Fibroblast of lung (primary cell): ENCODE results near the gene TCF4. TPM values are rescaled to one million over a fixed set of nuclear protein-coding genes. Genes with fewer than 3 reads are reported as not detected.

Experiments
- DNase-seq, 2 donors: peaks; one replicate each; pipeline versions ENCODE4 v3.0.0 to v3.0.0-alpha.2; 2010; ENCODE audit warnings: low read depth in 2 of 2
- H2AFZ ChIP-seq: 2 replicates; pipeline ENCODE4 v1.5.1; 2012; ENCODE audit warnings: low read length, control low read depth, inconsistent platforms
- H3K27ac ChIP-seq: 2 replicates; pipeline ENCODE4 v1.5.1; 2011; ENCODE audit warnings: low read length, control low read depth; ENCODE audit not compliant: insufficient read depth
- H3K27me3 ChIP-seq: 2 replicates; pipeline ENCODE4 v1.5.1; 2011; ENCODE audit warnings: mild to moderate bottlenecking, low read length; ENCODE audit not compliant: control insufficient read depth, insufficient read depth
- H3K36me3 ChIP-seq: 2 replicates; pipeline ENCODE4 v1.5.1; 2011; ENCODE audit warnings: low read length; ENCODE audit not compliant: control insufficient read depth, insufficient read depth
- H3K4me1 ChIP-seq: 2 replicates; pipeline ENCODE4 v1.5.1; 2011; ENCODE audit warnings: low read length; ENCODE audit not compliant: control insufficient read depth, insufficient read depth; ENCODE audit errors: extremely low read depth
- H3K4me2 ChIP-seq: 2 replicates; pipeline ENCODE4 v1.5.1; 2011; ENCODE audit warnings: low read length, control low read depth; ENCODE audit not compliant: insufficient read depth; ENCODE audit errors: extremely low read depth
- H3K4me3 ChIP-seq, 4 experiments: fragments of 200-600 bp in 1 of 4; sonication (generic) in 1 of 4; replicated peaks in 1 of 4; 2 replicates each; pipeline ENCODE4 v1.5.1; 2011 to 2016; ENCODE audit warnings: low read length in 4 of 4, low read depth in 3 of 4, mild to moderate bottlenecking in 3 of 4, control low read depth in 2 of 4, inconsistent platforms in 1 of 4, mixed read lengths in 1 of 4; ENCODE audit not compliant: insufficient read depth in 1 of 4; ENCODE audit errors: control extremely low read depth in 1 of 4
- H3K79me2 ChIP-seq: 2 replicates; pipeline ENCODE4 v1.5.1; 2012; ENCODE audit warnings: mild to moderate bottlenecking, low read length, inconsistent platforms; ENCODE audit not compliant: control insufficient read depth, insufficient read depth
- H3K9ac ChIP-seq: 2 replicates; pipeline ENCODE4 v1.5.1; 2011; ENCODE audit warnings: mild to moderate bottlenecking, low read length, control low read depth; ENCODE audit not compliant: insufficient read depth
- H3K9me3 ChIP-seq: 2 replicates; pipeline ENCODE4 v1.5.1; 2012; ENCODE audit warnings: low read depth, low read length; ENCODE audit not compliant: control insufficient read depth, insufficient read depth
- H4K20me1 ChIP-seq: 2 replicates; pipeline ENCODE4 v1.5.1; 2011; ENCODE audit warnings: low read length; ENCODE audit not compliant: control insufficient read depth, insufficient read depth; ENCODE audit errors: extremely low read depth
- CTCF ChIP-seq, 2 donors: IDR thresholded peaks in 1 of 2; conservative IDR thresholded peaks in 1 of 2; 1 replicate in 1 of 2; 2 replicates in 1 of 2; pipeline ENCODE4 v1.5.1; 2011 to 2012; ENCODE audit warnings: low read length in 2 of 2, control low read depth in 1 of 2, inconsistent platforms in 1 of 2, low read depth in 1 of 2, mild to moderate bottlenecking in 1 of 2
- EZH2 ChIP-seq: IDR thresholded peaks from 2 replicates; pipeline ENCODE4 v1.5.1; 2012; ENCODE audit warnings: low read length, control low read depth, mild to moderate bottlenecking; ENCODE audit errors: missing control alignments
- polyA plus RNA-seq, 2 donors: library from polyadenylated mRNA; depleted of rRNA in 1 of 2; stranded (reverse) in 1 of 2; unstranded in 1 of 2; fragments of >200 nt; gene quantifications; 2 replicates each; pipeline ENCODE4 v1.2.1, GENCODE V29; 2011 to 2012; ENCODE audit warnings: missing spikeins in 1 of 2
- total RNA-seq: library from RNA; depleted of rRNA; stranded (reverse); fragments of >200 nt; gene quantifications from 2 replicates; pipeline ENCODE4 v1.2.1, GENCODE V29; 2014

The TCF4 gene
- total and polyA plus RNA-seq, 2 donors (not counting 1 experiment from before 2014, with no cell fraction given) = 48.9 to 57.6 TPM

GRCh38 chr18:55266981-55267380 lies 321.0 kb downstream of the TCF4 start:
- no peak overlapping the region for H3K9ac ChIP-seq
- DNase-seq = no peak
- no peak overlapping the region for H3K4me3 ChIP-seq
- H3K79me2 ChIP-seq = no peaks in the 10 kb centered on the region
- H2AFZ ChIP-seq = no peak overlapping the region
- no peak for TF ChIP-seq CTCF (conservative IDR thresholded peaks at IDR 0.05 in 1 of 2, IDR thresholded peaks at IDR 0.05 in 1 of 2; ENCODE audit: low read depth in 1 of 2, low read length in 2 of 2)
- no peak for TF ChIP-seq EZH2
- no peak overlapping the region for H3K4me2 ChIP-seq
- H3K36me3 ChIP-seq = peaks cover 4% of the 10 kb centered on the region
- no peaks in the 10 kb centered on the region for H3K27me3 ChIP-seq
- no peak overlapping the region for H3K27ac ChIP-seq
- no peaks in the 10 kb centered on the region for H3K9me3 ChIP-seq
- H3K4me1 ChIP-seq = peaks cover 2% of the 10 kb centered on the region
- H4K20me1 ChIP-seq = no peaks in the 10 kb centered on the region

- H3K4me3 ChIP-seq = no peak overlapping the region
- H3K4me2 ChIP-seq = no peak overlapping the region
- H3K36me3 ChIP-seq = peaks cover 4% of the 10 kb centered on the region
- peak in 1 of 2 donors; percentile 71 for DNase-seq
- TF ChIP-seq CTCF (conservative IDR thresholded peaks at IDR 0.05 in 1 of 2, IDR thresholded peaks at IDR 0.05 in 1 of 2; ENCODE audit: low read depth in 1 of 2, low read length in 2 of 2) = no peak
- TF ChIP-seq EZH2 = no peak
- no peak overlapping the region for H3K27ac ChIP-seq
- H3K27me3 ChIP-seq = no peaks in the 10 kb centered on the region
- H3K9ac ChIP-seq = no peak overlapping the region
- no peaks in the 10 kb centered on the region for H3K79me2 ChIP-seq
- no peaks in the 10 kb centered on the region for H4K20me1 ChIP-seq
- no peaks in the 10 kb centered on the region for H3K9me3 ChIP-seq
- H3K4me1 ChIP-seq = peaks cover 2% of the 10 kb centered on the region
- no peak overlapping the region for H2AFZ ChIP-seq
Observed at GRCh38 chr18:55265984-55266383, 322.0 kb downstream of the TCF4 start.

DNA sequence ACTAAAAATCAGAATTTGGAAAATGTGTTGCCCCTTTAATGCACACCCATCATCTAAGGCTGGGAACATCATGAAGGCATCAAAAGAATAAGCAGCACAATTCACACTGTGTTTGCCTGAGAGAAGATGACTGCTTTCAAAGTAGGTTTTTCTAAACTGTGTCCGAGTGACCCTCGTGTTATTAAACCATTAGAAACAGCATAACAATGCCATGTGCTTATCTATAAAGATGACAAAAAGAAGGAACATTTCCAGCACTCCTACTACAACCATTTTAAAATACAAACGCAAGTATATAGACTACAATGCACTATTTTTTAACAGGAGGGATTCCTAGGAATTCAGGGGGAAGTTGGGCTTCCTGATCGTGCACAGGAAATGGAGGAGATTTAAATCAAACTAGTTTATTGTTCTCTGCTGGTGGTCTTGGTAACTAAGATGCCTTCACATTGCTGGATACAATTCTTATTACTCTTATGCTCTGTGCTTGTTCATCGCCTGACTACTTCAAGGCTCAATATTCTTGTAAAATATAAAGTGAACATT lies 322.8 kb downstream of the TCF4 start:
- H3K27ac ChIP-seq = no peak overlapping the region
- no peak overlapping the region for H3K4me2 ChIP-seq
- peaks cover 4% of the 10 kb centered on the region for H3K36me3 ChIP-seq
- no peaks in the 10 kb centered on the region for H3K27me3 ChIP-seq
- H4K20me1 ChIP-seq = no peaks in the 10 kb centered on the region
- H3K79me2 ChIP-seq = no peaks in the 10 kb centered on the region
- no peak for DNase-seq
- peaks cover 2% of the 10 kb centered on the region for H3K4me1 ChIP-seq
- no peak overlapping the region for H3K4me3 ChIP-seq
- H2AFZ ChIP-seq = no peak overlapping the region
- TF ChIP-seq EZH2 (no peak), CTCF (conservative IDR thresholded peaks at IDR 0.05 in 1 of 2, IDR thresholded peaks at IDR 0.05 in 1 of 2; ENCODE audit: low read depth in 1 of 2, low read length in 2 of 2) (no peak)
- H3K9me3 ChIP-seq = no peaks in the 10 kb centered on the region
- no peak overlapping the region for H3K9ac ChIP-seq
